Trophoblast cell (in vitro differentiated cells and primary cell): ENCODE data around the gene UBL4A.

ENCODE experiments used
- DNase-seq, 2 donors: peaks; one replicate each; pipeline ENCODE4 v3.0.0-alpha.2; 2016
- H2AFZ ChIP-seq: 2 replicates; pipeline ENCODE4 v1.6.1; 2013; ENCODE audit warnings: low read length, moderate library complexity, mild to moderate bottlenecking; ENCODE audit not compliant: insufficient read depth, poor library complexity
- H2AK5ac ChIP-seq: 2 replicates; pipeline ENCODE4 v1.6.1; 2013; ENCODE audit warnings: mild to moderate bottlenecking, low read length
- H2BK120ac ChIP-seq: 2 replicates; pipeline ENCODE4 v1.6.1; 2013; ENCODE audit warnings: low read length, mild to moderate bottlenecking, moderate library complexity; ENCODE audit not compliant: insufficient read depth, poor library complexity
- H2BK12ac ChIP-seq: 2 replicates; pipeline ENCODE4 v1.6.1; 2013; ENCODE audit warnings: mild to moderate bottlenecking, low read length, moderate library complexity
- H2BK5ac ChIP-seq: 2 replicates; pipeline ENCODE4 v1.6.1; 2013; ENCODE audit warnings: low read length, low read depth, moderate library complexity, mild to moderate bottlenecking; ENCODE audit not compliant: poor library complexity
- H3K14ac ChIP-seq: 2 replicates; pipeline ENCODE4 v1.6.1; 2013; ENCODE audit warnings: mild to moderate bottlenecking, low read length
- H3K18ac ChIP-seq: 2 replicates; pipeline ENCODE4 v1.6.1; 2013; ENCODE audit warnings: mild to moderate bottlenecking, low read length
- H3K23ac ChIP-seq: 2 replicates; pipeline ENCODE4 v1.6.1; 2013; ENCODE audit warnings: low read length
- H3K27ac ChIP-seq: 2 replicates; pipeline ENCODE4 v1.5.1; 2013; ENCODE audit warnings: low read depth, mild to moderate bottlenecking, inconsistent platforms, low read length, moderate library complexity
- H3K27me3 ChIP-seq: 2 replicates; pipeline ENCODE4 v1.6.1; 2013; ENCODE audit warnings: inconsistent platforms, mild to moderate bottlenecking, low read length, moderate library complexity; ENCODE audit not compliant: insufficient read depth
- H3K36me3 ChIP-seq, 2 experiments: 1 replicate in 1 of 2; 2 replicates in 1 of 2; pipeline ENCODE4 v1.6.1; 2013; ENCODE audit warnings: low read length in 2 of 2, mild to moderate bottlenecking in 2 of 2, moderate library complexity in 1 of 2; ENCODE audit not compliant: insufficient read depth in 2 of 2, control insufficient read depth in 1 of 2
- H3K4ac ChIP-seq: 2 replicates; pipeline ENCODE4 v1.6.1; 2013; ENCODE audit warnings: low read depth, mild to moderate bottlenecking, low read length, moderate library complexity
- H3K4me1 ChIP-seq, 2 experiments: 1 replicate in 1 of 2; 2 replicates in 1 of 2; pipeline ENCODE4 v1.6.1; 2013; ENCODE audit warnings: low read length in 2 of 2, mild to moderate bottlenecking in 2 of 2, moderate library complexity in 1 of 2; ENCODE audit not compliant: insufficient read depth in 2 of 2, control insufficient read depth in 1 of 2
- H3K4me2 ChIP-seq: 2 replicates; pipeline ENCODE4 v1.6.1; 2013; ENCODE audit warnings: inconsistent platforms, mild to moderate bottlenecking, low read length, moderate library complexity
- H3K4me3 ChIP-seq: 2 replicates; pipeline ENCODE4 v1.5.1; 2013; ENCODE audit warnings: mild to moderate bottlenecking, low read depth, low read length, inconsistent platforms
- H3K79me1 ChIP-seq: one replicate; pipeline ENCODE4 v1.6.1; 2013; ENCODE audit warnings: low read length
- H3K79me2 ChIP-seq: 2 replicates; pipeline ENCODE4 v1.6.1; 2013; ENCODE audit warnings: low read length, mild to moderate bottlenecking; ENCODE audit not compliant: control insufficient read depth, insufficient read depth, poor library complexity
- H3K9ac ChIP-seq: 2 replicates; pipeline ENCODE4 v1.6.1; 2013; ENCODE audit warnings: mild to moderate bottlenecking, low read length
- H3K9me3 ChIP-seq: 2 replicates; pipeline ENCODE4 v1.6.1; 2013; ENCODE audit warnings: low read depth, mild to moderate bottlenecking, control low read depth, inconsistent platforms, low read length; ENCODE audit not compliant: insufficient read depth
- H4K12ac ChIP-seq: 2 replicates; pipeline ENCODE4 v1.6.1; 2013; ENCODE audit warnings: low read depth, mild to moderate bottlenecking, low read length, moderate library complexity
- H4K8ac ChIP-seq: 2 replicates; pipeline ENCODE4 v1.6.1; 2013; ENCODE audit warnings: low read depth, mild to moderate bottlenecking, low read length, moderate library complexity
- H4K91ac ChIP-seq: one replicate; pipeline ENCODE4 v1.6.1; 2013; ENCODE audit warnings: low read depth, mild to moderate bottlenecking, low read length, moderate library complexity
- WGBS: extraction: QIAGEN DNeasy Blood & Tissue Kit; methylation state at CpG from one replicate; pipeline ENCODE4 v1.1.7; 2013; ENCODE audit warnings: missing lambda C conversion rate; ENCODE audit not compliant: insufficient read length, insufficient coverage; ENCODE audit errors: extremely low coverage; 5-methylcytosine and 5-hydroxymethylcytosine counted together

Gene UBL4A

GRCh38 chrX:154484255-154485149 is 1.9 kb downstream of the UBL4A start:
- Histone ChIP-seq H3K18ac (no peak overlapping the region), H3K27me3 (no peaks in the 10 kb centered on the region), H3K9ac (no peak overlapping the region), H3K27ac (no peak overlapping the region), H4K91ac (no peak overlapping the region), H2BK120ac (no peak overlapping the region), H3K23ac (no peak overlapping the region), H2BK5ac (no peak overlapping the region), H4K8ac (no peak overlapping the region), H3K9me3 (peaks cover 1% of the 10 kb centered on the region), H4K12ac (peak overlapping the region; percentile 5), H3K14ac (no peak overlapping the region), H3K4me3 (no peak overlapping the region), H2BK12ac (no peak overlapping the region), H3K4me1 (peaks cover 18 to 20% of the 10 kb centered on the region in 2 experiments), H2AK5ac (no peak overlapping the region), H3K79me2 (peaks cover 10% of the 10 kb centered on the region), H2AFZ (no peak overlapping the region), H3K4ac (no peak overlapping the region), H3K79me1 (peaks cover 7% of the 10 kb centered on the region), H3K4me2 (no peak overlapping the region), H3K36me3 (peaks cover 31 to 34% of the 10 kb centered on the region in 2 experiments)
- DNase-seq = no peak
- no CpG with 5 or more reads among the region's 16 CpGs for WGBS

GRCh38 chrX:154483325-154483724 is 3.1 kb downstream of the UBL4A start:
- Histone ChIP-seq H3K9me3 (peaks cover 1% of the 10 kb centered on the region), H2BK5ac (no peak overlapping the region), H3K79me2 (peaks cover 6% of the 10 kb centered on the region), H3K18ac (no peak overlapping the region), H3K4me3 (no peak overlapping the region), H2AK5ac (no peak overlapping the region), H3K4me1 (peaks cover 12 to 17% of the 10 kb centered on the region in 2 experiments), H3K4ac (no peak overlapping the region), H3K23ac (no peak overlapping the region), H3K79me1 (peaks cover 12% of the 10 kb centered on the region), H3K27ac (no peak overlapping the region), H2BK12ac (no peak overlapping the region), H3K36me3 (peaks cover 24 to 29% of the 10 kb centered on the region in 2 experiments), H3K9ac (no peak overlapping the region), H4K91ac (no peak overlapping the region), H3K14ac (no peak overlapping the region), H4K8ac (no peak overlapping the region), H2BK120ac (no peak overlapping the region), H3K27me3 (no peaks in the 10 kb centered on the region), H4K12ac (no peak overlapping the region), H2AFZ (no peak overlapping the region), H3K4me2 (no peak overlapping the region)
- WGBS = no CpG with 5 or more reads among the region's 7 CpGs
- DNase-seq = no peak

GRCh38 chrX:154482786-154483185 is 3.6 kb downstream of the UBL4A start:
- Histone ChIP-seq H3K27me3 (no peaks in the 10 kb centered on the region), H2BK120ac (no peak overlapping the region), H3K4me1 (peaks cover 12 to 19% of the 10 kb centered on the region in 2 experiments), H3K9me3 (no peaks in the 10 kb centered on the region), H3K36me3 (peaks cover 19 to 24% of the 10 kb centered on the region in 2 experiments), H2AFZ (no peak overlapping the region), H2BK12ac (no peak overlapping the region), H2AK5ac (no peak overlapping the region), H3K4ac (no peak overlapping the region), H3K9ac (no peak overlapping the region), H3K27ac (no peak overlapping the region), H4K91ac (peak overlapping the region; percentile 11), H3K4me2 (no peak overlapping the region), H3K79me1 (peaks cover 12% of the 10 kb centered on the region), H4K8ac (no peak overlapping the region), H4K12ac (no peak overlapping the region), H3K14ac (no peak overlapping the region), H3K79me2 (peaks cover 6% of the 10 kb centered on the region), H3K18ac (no peak overlapping the region), H3K4me3 (no peak overlapping the region), H3K23ac (no peak overlapping the region), H2BK5ac (no peak overlapping the region)
- no peak for DNase-seq
- no CpG with 5 or more reads among the region's 7 CpGs for WGBS

GRCh38 chrX:154481911-154482601 is 4.4 kb downstream of the UBL4A start:
- no peaks in the 10 kb centered on the region for H3K9me3 ChIP-seq
- H3K4me1 ChIP-seq = peaks cover 9 to 13% of the 10 kb centered on the region in 2 experiments
- no peak overlapping the region for H3K9ac ChIP-seq
- H3K18ac ChIP-seq = no peak overlapping the region
- no peak overlapping the region for H4K91ac ChIP-seq
- H3K4ac ChIP-seq = no peak overlapping the region
- WGBS = no CpG with 5 or more reads among the region's 14 CpGs
- H3K4me2 ChIP-seq = no peak overlapping the region
- no peaks in the 10 kb centered on the region for H3K27me3 ChIP-seq
- H2BK120ac ChIP-seq = no peak overlapping the region
- no peak overlapping the region for H3K14ac ChIP-seq
- H3K79me2 ChIP-seq = peaks cover 6% of the 10 kb centered on the region
- DNase-seq = no peak
- no peak overlapping the region for H2BK5ac ChIP-seq
- H4K8ac ChIP-seq = no peak overlapping the region
- no peak overlapping the region for H2AK5ac ChIP-seq
- H3K23ac ChIP-seq = no peak overlapping the region
- H4K12ac ChIP-seq = no peak overlapping the region
- peaks cover 12% of the 10 kb centered on the region for H3K79me1 ChIP-seq
- peaks cover 16 to 18% of the 10 kb centered on the region in 2 experiments for H3K36me3 ChIP-seq
- H3K4me3 ChIP-seq = no peak overlapping the region
- no peak overlapping the region for H2AFZ ChIP-seq
- no peak overlapping the region for H3K27ac ChIP-seq
- no peak overlapping the region for H2BK12ac ChIP-seq
